GM10847 (cell line): Measurements from ENCODE around the gene LRRIQ4.

Source experiments
- POLR2A ChIP-seq: IDR thresholded peaks from 2 replicates; pipeline ENCODE4 v1.6.1; 2011; ENCODE audit not compliant: insufficient read length; ENCODE audit errors: extremely low read depth

LRRIQ4 gene

GRCh38 chr3:169787791-169788190, 24.9 kb upstream of the LRRIQ4 start:
- TF ChIP-seq POLR2A: no peak

GRCh38 chr3:169790219-169790618, 22.5 kb upstream of the LRRIQ4 start:
- no peak for TF ChIP-seq POLR2A

GRCh38 chr3:169790687-169791429, 21.8 kb upstream of the LRRIQ4 start:
- TF ChIP-seq POLR2A: no peak

GRCh38 chr3:169792359-169792758, 20.3 kb upstream of the LRRIQ4 start:
- no peak for TF ChIP-seq POLR2A

GRCh38 chr3:169804681-169805080, 8.0 kb upstream of the LRRIQ4 start:
- no peak for TF ChIP-seq POLR2A

- no peak for TF ChIP-seq POLR2A
Measured at GRCh38 chr3:169809230-169809795, 3.4 kb upstream of the LRRIQ4 start.

- no peak for TF ChIP-seq POLR2A
Measured at GRCh38 chr3:169811631-169812331, 889 bp upstream of the LRRIQ4 start.

- no peak for TF ChIP-seq POLR2A
Measured at GRCh38 chr3:169813278-169813677, 608 bp downstream of the LRRIQ4 start.

GRCh38 chr3:169813757-169814517, 1.3 kb downstream of the LRRIQ4 start:
- no peak for TF ChIP-seq POLR2A

- no peak for TF ChIP-seq POLR2A
Measured at GRCh38 chr3:169815590-169816150, 3.0 kb downstream of the LRRIQ4 start.

GRCh38 chr3:169818316-169818715, 5.6 kb downstream of the LRRIQ4 start:
- TF ChIP-seq POLR2A: no peak

GRCh38 chr3:169822091-169822490, 9.4 kb downstream of the LRRIQ4 start:
- no peak for TF ChIP-seq POLR2A

- TF ChIP-seq POLR2A: no peak
Measured at GRCh38 chr3:169822540-169822939, 9.9 kb downstream of the LRRIQ4 start.

GRCh38 chr3:169822983-169823382, 10.3 kb downstream of the LRRIQ4 start:
- TF ChIP-seq POLR2A: no peak

GRCh38 chr3:169825316-169825715, 12.6 kb downstream of the LRRIQ4 start:
- no peak for TF ChIP-seq POLR2A
